GM12878 (cell line): ENCODE measurements around the gene CHAD. TPM values are rescaled to one million over a fixed set of nuclear protein-coding genes. Genes with fewer than 3 reads are reported as not detected.

ENCODE experiments used
- ATAC-seq: fragments of 200-7000 bp; cut with Tn5 transposase; 3 replicates; pipeline ENCODE4 v1.9.1; 2020; ENCODE audit warnings: mild to moderate bottlenecking, moderate library complexity
- BruUV-seq: library from RNA; stranded (reverse); fragments of 400-500 nt; replicated peaks from 2 replicates; lab custom pipeline; 2021; lab: Mats Ljungman, UMichigan
- CTCF ChIA-PET: fragments of 300-600 bp; sonication (Branson Sonifier 250); formaldehyde crosslinking; extraction: SDS; loops from one replicate; lab custom pipeline; 2021; ENCODE audit warnings: inconsistent platforms; lab: Yijun Ruan, JAX
- POLR2A ChIA-PET: fragments of 350-600 bp; formaldehyde crosslinking; extraction: SDS; loops from one replicate; lab custom pipeline; 2021; ENCODE audit warnings: inconsistent platforms; lab: Charles Lee
- RAD21 ChIA-PET: fragments of 300-600 bp; sonication (Branson Sonifier 250); formaldehyde crosslinking; loops from one replicate; lab custom pipeline; 2023; ENCODE audit warnings: antibody characterized with exemption; ENCODE audit not compliant: unreplicated experiment; lab: Charles Lee
- SMC1A ChIA-PET: fragments of 300-600 bp; sonication (Branson Sonifier 250); formaldehyde crosslinking; loops from one replicate; lab custom pipeline; 2023; ENCODE audit not compliant: unreplicated experiment, uncharacterized antibody; lab: Charles Lee
- DNase-seq: peaks from one replicate; pipeline ENCODE4 v3.0.0-alpha.2; 2011; ENCODE audit warnings: low read depth, low spot score
- FAIRE-seq: peaks from 3 replicates; lab custom pipeline; 2011; peaks lifted over from hg19 to GRCh38; lab: Jason Lieb, UNC
- H2AFZ ChIP-seq: 2 replicates; pipeline ENCODE4 v1.6.0; 2011; ENCODE audit warnings: low read depth, low read length, control low read depth; ENCODE audit not compliant: control insufficient read depth
- H3K27ac ChIP-seq: 2 replicates; pipeline ENCODE4 v1.5.1; 2011; ENCODE audit warnings: control low read depth; ENCODE audit not compliant: control insufficient read depth, insufficient read depth
- H3K27me3 ChIP-seq, 2 experiments: replicated peaks in 1 of 2; 2 replicates each; pipeline versions ENCODE4 v1.6.0 to v1.6.1; 2011; ENCODE audit warnings: low read length in 1 of 2; ENCODE audit not compliant: control insufficient read depth in 2 of 2, insufficient read depth in 2 of 2
- H3K36me3 ChIP-seq, 2 experiments: 2 replicates each; pipeline ENCODE4 v1.5.1; 2011; ENCODE audit warnings: low read length in 1 of 2; ENCODE audit not compliant: control insufficient read depth in 2 of 2, insufficient read depth in 2 of 2
- H3K4me1 ChIP-seq: 2 replicates; pipeline ENCODE4 v1.6.1; 2011; ENCODE audit warnings: mild to moderate bottlenecking, low read length, moderate library complexity, mixed read lengths; ENCODE audit not compliant: control insufficient read depth, insufficient read depth
- H3K4me2 ChIP-seq: 2 replicates; pipeline ENCODE4 v1.6.0; 2011; ENCODE audit warnings: control low read depth; ENCODE audit not compliant: control insufficient read depth, insufficient read depth
- H3K4me3 ChIP-seq: fragments of 200-600 bp; sonication (generic); 2 replicates; pipeline ENCODE4 v1.5.1; 2016
- H3K79me2 ChIP-seq: 2 replicates; pipeline ENCODE4 v1.6.0; 2011; ENCODE audit warnings: low read length; ENCODE audit not compliant: control insufficient read depth, insufficient read depth
- H3K9ac ChIP-seq: 2 replicates; pipeline ENCODE4 v1.8.0; 2011; ENCODE audit warnings: low read length, control low read depth, mixed read lengths; ENCODE audit not compliant: control insufficient read depth, insufficient read depth
- H3K9me3 ChIP-seq: replicated peaks from 3 replicates; pipeline ENCODE4 v1.5.1; 2011; ENCODE audit warnings: mild to moderate bottlenecking, low read length; ENCODE audit not compliant: control insufficient read depth, insufficient read depth
- H4K20me1 ChIP-seq: 2 replicates; pipeline ENCODE4 v1.6.0; 2011; ENCODE audit not compliant: control insufficient read depth, insufficient read depth
- BHLHE40 ChIP-seq, 2 experiments: fragments of 450-650 bp in 1 of 2; IDR thresholded peaks; 2 replicates each; pipeline ENCODE4 v1.6.1; 2011 to 2017; ENCODE audit warnings: low read depth in 2 of 2, borderline replicate concordance in 1 of 2, improper control_type of control experiment in 1 of 2, low read length in 1 of 2, mild to moderate bottlenecking in 1 of 2
- CHD2 ChIP-seq: IDR thresholded peaks from 2 replicates; pipeline ENCODE4 v1.6.1; 2011; ENCODE audit warnings: low read depth, low read length, improper control_type of control experiment, borderline replicate concordance
- DPF2 ChIP-seq: fragments of 450-650 bp; IDR thresholded peaks from 2 replicates; pipeline ENCODE4 v1.6.1; 2017; ENCODE audit warnings: mild to moderate bottlenecking
- ESRRA ChIP-seq: IDR thresholded peaks from 2 replicates; pipeline ENCODE4 v1.6.1; 2012; ENCODE audit warnings: mild to moderate bottlenecking, low read length, improper control_type of control experiment
- FOS ChIP-seq: IDR thresholded peaks from 3 replicates; pipeline ENCODE4 v1.6.1; 2011; ENCODE audit warnings: borderline replicate concordance; ENCODE audit not compliant: insufficient read length; ENCODE audit errors: extremely low read depth
- HDGF ChIP-seq: fragments of 450-650 bp; IDR thresholded peaks from 2 replicates; pipeline ENCODE4 v1.6.1; 2016; ENCODE audit warnings: antibody characterized with exemption
- KDM1A ChIP-seq: fragments of 200-600 bp; sonication (generic); IDR thresholded peaks from 2 replicates; pipeline ENCODE4 v1.6.1; 2016; ENCODE audit warnings: borderline replicate concordance
- LARP7 ChIP-seq: fragments of 450-650 bp; IDR thresholded peaks from 2 replicates; pipeline ENCODE4 v1.6.1; 2017; ENCODE audit warnings: mild to moderate bottlenecking
- NR2F1 ChIP-seq: fragments of 450-650 bp; conservative IDR thresholded peaks from 2 replicates; pipeline ENCODE4 v1.6.1; 2017; ENCODE audit warnings: mild to moderate bottlenecking
- PML ChIP-seq: IDR thresholded peaks from 2 replicates; pipeline ENCODE4 v1.6.1; 2012; ENCODE audit warnings: low read length, inconsistent platforms
- POLR2A ChIP-seq: IDR thresholded peaks from 2 replicates; pipeline ENCODE4 v1.6.1; 2011; ENCODE audit warnings: low read depth, mild to moderate bottlenecking, low read length
- RELA ChIP-seq: fragments of 450-650 bp; IDR thresholded peaks from 2 replicates; pipeline ENCODE4 v1.8.0; 2014; ENCODE audit warnings: borderline replicate concordance; ENCODE audit not compliant: partially characterized antibody
- TAF1 ChIP-seq: IDR thresholded peaks from 2 replicates; pipeline ENCODE4 v1.6.1; 2011; ENCODE audit warnings: mild to moderate bottlenecking, low read depth, low read length, borderline replicate concordance
- TCF3 ChIP-seq: IDR thresholded peaks from 2 replicates; pipeline ENCODE4 v1.6.1; 2012; ENCODE audit warnings: low read depth, mild to moderate bottlenecking, low read length, borderline replicate concordance; ENCODE audit not compliant: insufficient read depth
- WRNIP1 ChIP-seq: IDR thresholded peaks from 2 replicates; pipeline ENCODE4 v1.6.1; 2011; ENCODE audit warnings: low read depth, low read length, improper control_type of control experiment, borderline replicate concordance
- WGBS: methylation state at CpG from one replicate; pipeline ENCODE4 v1.1.6; 2016; ENCODE audit warnings: low lambda C conversion rate; ENCODE audit not compliant: insufficient replicate concordance, insufficient coverage; ENCODE audit errors: missing lambda C conversion rate; 5-methylcytosine and 5-hydroxymethylcytosine counted together
- in situ Hi-C: fragments of 300-500 bp; cut with MboI; formaldehyde crosslinking; loops from 9 replicates; pipeline ENCODE4 v1.14.3; 2018; ENCODE audit warnings: mixed read lengths
- intact Hi-C: fragments of 100-400 bp; cut with micrococcal nuclease; formaldehyde crosslinking; loops from one replicate; pipeline ENCODE4 v1.14.2; 2022; ENCODE audit not compliant: unreplicated experiment
- polyA plus RNA-seq, 11 experiments: library from polyadenylated mRNA; depleted of rRNA in 4 of 11; unstranded in 6 of 11; stranded (reverse) in 5 of 11; fragments of >200 nt; fragmentation: Nextera tagmentation in 4 of 11; fragmentation: Illumina TruSeq in 1 of 11; extraction: Ambion mirVana in 4 of 11; extraction: Trizol in 1 of 11; gene quantifications; 1 replicate in 1 of 11; 2 replicates in 10 of 11; pipeline versions ENCODE4 v1.2.1 to v1.2.3, GENCODE V29; 2011 to 2016; ENCODE audit warnings: inconsistent platforms in 2 of 11, missing spikeins in 2 of 11, low read depth in 1 of 11
- total RNA-seq, 4 experiments: library from RNA; depleted of rRNA in 3 of 4; stranded (reverse); fragments of >200 nt in 3 of 4; fragmentation: Illumina TruSeq in 1 of 4; extraction: Trizol in 1 of 4; gene quantifications; 2 replicates each; pipeline versions ENCODE4 v1.2.1 to v1.2.3, GENCODE V29; 2013 to 2021
- TF ChIP-seq, protein P1 (sequence below): fragments of 450-650 bp; conservative IDR thresholded peaks from 2 replicates; pipeline ENCODE4 v1.6.1; 2017; ENCODE audit warnings: mild to moderate bottlenecking, moderate library complexity
- TF ChIP-seq, protein P2 (sequence below): IDR thresholded peaks from 2 replicates; pipeline ENCODE4 v1.6.1; 2011; ENCODE audit warnings: borderline replicate concordance, low read depth, mild to moderate bottlenecking, moderate library complexity, mixed read lengths, low read length; ENCODE audit not compliant: insufficient read depth; ENCODE audit errors: extremely low read length
- TF ChIP-seq, protein P3 (sequence below): IDR thresholded peaks from 2 replicates; pipeline ENCODE4 v1.6.1; 2011; ENCODE audit warnings: low read depth, mild to moderate bottlenecking, low read length, moderate library complexity, borderline replicate concordance; ENCODE audit errors: extremely low read depth
- TF ChIP-seq, protein P4 (sequence below): IDR thresholded peaks from 2 replicates; pipeline ENCODE4 v1.6.1; 2011; ENCODE audit warnings: low read depth, low read length, improper control_type of control experiment, borderline replicate concordance

Gene CHAD
- total and polyA plus RNA-seq, 10 of the 15 experiments (the other 5 are each of a cell fraction or from before 2014, with no cell fraction given) = 0.06 TPM; not detected in 9

DNA sequence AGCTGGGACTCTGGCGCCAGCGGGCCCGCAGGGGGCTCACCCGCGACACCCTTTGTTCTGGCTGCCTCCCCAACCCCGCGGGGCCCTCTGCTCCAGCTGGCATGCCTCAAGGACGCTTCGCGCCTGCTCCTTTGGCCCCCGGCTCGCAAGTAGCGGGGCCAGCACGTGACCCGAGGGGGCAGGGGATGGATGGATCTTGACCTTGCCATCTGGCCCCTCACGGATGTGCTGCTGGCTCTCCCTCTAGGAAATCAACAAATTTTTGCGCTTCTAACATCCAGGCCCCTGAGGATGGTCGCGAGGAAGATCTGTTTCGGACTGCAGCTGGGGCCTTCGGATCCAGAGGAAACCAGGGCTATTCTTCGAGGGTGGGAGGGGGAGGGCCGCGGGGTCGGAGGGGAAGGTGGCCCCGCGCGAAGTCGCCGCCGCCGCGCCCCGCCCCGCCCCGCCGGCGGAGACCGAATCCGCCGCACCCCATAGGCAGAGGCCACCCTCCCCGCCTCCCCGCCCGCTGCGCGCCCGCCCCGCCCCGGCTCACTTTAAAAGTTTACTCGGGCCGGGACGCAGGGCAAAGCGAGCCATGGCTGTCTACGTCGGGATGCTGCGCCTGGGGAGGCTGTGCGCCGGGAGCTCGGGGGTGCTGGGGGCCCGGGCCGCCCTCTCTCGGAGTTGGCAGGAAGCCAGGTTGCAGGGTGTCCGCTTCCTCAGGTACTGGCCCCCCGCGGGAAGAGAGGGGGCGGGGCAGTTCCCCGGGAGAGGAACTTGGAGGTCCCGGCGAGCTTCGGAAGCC lies 42.8 kb downstream of the CHAD start, which contains the start of gene ACSF2:
ACSF2 (plus strand) TSS at position 537 of the 790 bp plus-strand sequence; CDS start at position 581, 44 bp downstream.
- H3K36me3 ChIP-seq = no peaks in the 10 kb centered on the region
- BruUV-seq = no TSS peak
- peak within 1 kb of the TSS; percentile 95 for H2AFZ ChIP-seq
- no peaks in the 10 kb centered on the region for H3K9me3 ChIP-seq
- no peak for FAIRE-seq
- intact Hi-C loops = loop anchor here (2.0 kb wide), 1 partner anchor 29 kb away; the partner anchor contains the start of gene LRRC59
- peaks cover 6% of the 10 kb centered on the region for H3K79me2 ChIP-seq
- peaks cover 26% of the 10 kb centered on the region for H3K4me1 ChIP-seq
- ChIA-PET SMC1A (interaction anchor here (0.8 kb wide), 1 partner anchor 27 kb away, joined by 3 read pairs; no protein-coding TSS in a partner anchor), CTCF (interaction anchor here (0.6 to 4.5 kb wide), 8 partner anchors 10 to 57 kb away, joined by 3 to 45 read pairs (median 6); partner anchors contain the start of genes LRRC59 and RSAD1), RAD21 (interaction anchor here (1.3 to 3.2 kb wide), 3 partner anchors 28 to 64 kb away, joined by 4 to 20 read pairs (median 4); partner anchors contain the start of genes LRRC59 and RSAD1), POLR2A (interaction anchor here (0.6 to 3.0 kb wide), 3 partner anchors 29 to 723 kb away, joined by 3 to 17 read pairs (median 3); partner anchors contain the start of gene LRRC59)
- in situ Hi-C loops = no loop called here
- H3K4me2 ChIP-seq = peak within 1 kb of the TSS; percentile 100
- H3K9ac ChIP-seq = peak within 1 kb of the TSS; percentile 86
- H4K20me1 ChIP-seq = no peaks in the 10 kb centered on the region
- ATAC-seq = peak; percentile 88
- H3K27me3 ChIP-seq = no peaks in the 10 kb centered on the region
- DNase-seq = no peak
- 2% methylated on average over 39 of the region's 70 CpGs for WGBS
- H3K27ac ChIP-seq = peak within 1 kb of the TSS; percentile 74
- H3K4me3 ChIP-seq = peak within 1 kb of the TSS; percentile 84
- TF ChIP-seq, protein P1, sequence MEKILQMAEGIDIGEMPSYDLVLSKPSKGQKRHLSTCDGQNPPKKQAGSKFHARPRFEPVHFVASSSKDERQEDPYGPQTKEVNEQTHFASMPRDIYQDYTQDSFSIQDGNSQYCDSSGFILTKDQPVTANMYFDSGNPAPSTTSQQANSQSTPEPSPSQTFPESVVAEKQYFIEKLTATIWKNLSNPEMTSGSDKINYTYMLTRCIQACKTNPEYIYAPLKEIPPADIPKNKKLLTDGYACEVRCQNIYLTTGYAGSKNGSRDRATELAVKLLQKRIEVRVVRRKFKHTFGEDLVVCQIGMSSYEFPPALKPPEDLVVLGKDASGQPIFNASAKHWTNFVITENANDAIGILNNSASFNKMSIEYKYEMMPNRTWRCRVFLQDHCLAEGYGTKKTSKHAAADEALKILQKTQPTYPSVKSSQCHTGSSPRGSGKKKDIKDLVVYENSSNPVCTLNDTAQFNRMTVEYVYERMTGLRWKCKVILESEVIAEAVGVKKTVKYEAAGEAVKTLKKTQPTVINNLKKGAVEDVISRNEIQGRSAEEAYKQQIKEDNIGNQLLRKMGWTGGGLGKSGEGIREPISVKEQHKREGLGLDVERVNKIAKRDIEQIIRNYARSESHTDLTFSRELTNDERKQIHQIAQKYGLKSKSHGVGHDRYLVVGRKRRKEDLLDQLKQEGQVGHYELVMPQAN = peak; percentile 73; the same call in 1 of the 2 replicates
- peak; percentile 36; the same call in 1 of the 2 replicates for TF ChIP-seq CHD2
- TF ChIP-seq, protein P2, sequence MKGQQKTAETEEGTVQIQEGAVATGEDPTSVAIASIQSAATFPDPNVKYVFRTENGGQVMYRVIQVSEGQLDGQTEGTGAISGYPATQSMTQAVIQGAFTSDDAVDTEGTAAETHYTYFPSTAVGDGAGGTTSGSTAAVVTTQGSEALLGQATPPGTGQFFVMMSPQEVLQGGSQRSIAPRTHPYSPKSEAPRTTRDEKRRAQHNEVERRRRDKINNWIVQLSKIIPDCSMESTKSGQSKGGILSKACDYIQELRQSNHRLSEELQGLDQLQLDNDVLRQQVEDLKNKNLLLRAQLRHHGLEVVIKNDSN = peak; percentile 86
- peak; percentile 35; the same call in 1 of the 2 replicates for TF ChIP-seq DPF2
- no peak; the same call in 1 of the 2 replicates for TF ChIP-seq TAF1
- TF ChIP-seq ESRRA = 0 out of 2 replicates have a peak, but pooled peaks have one; percentile 4
- TF ChIP-seq NR2F1 = peak; percentile 67
- TF ChIP-seq KDM1A = no peak
- peak; percentile 76 to 91; a peak in 3 of 4 replicates for TF ChIP-seq BHLHE40 (IDR thresholded peaks at IDR 0.05; ENCODE audit: borderline replicate concordance in 1 of 2, low read depth in 2 of 2, low read length in 1 of 2)
- no peak for TF ChIP-seq FOS
- TF ChIP-seq, protein P3, sequence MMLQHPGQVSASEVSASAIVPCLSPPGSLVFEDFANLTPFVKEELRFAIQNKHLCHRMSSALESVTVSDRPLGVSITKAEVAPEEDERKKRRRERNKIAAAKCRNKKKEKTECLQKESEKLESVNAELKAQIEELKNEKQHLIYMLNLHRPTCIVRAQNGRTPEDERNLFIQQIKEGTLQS = peak; percentile 37; the same call in 1 of the 2 replicates
- TF ChIP-seq WRNIP1 = no peak
- TF ChIP-seq, protein P4, sequence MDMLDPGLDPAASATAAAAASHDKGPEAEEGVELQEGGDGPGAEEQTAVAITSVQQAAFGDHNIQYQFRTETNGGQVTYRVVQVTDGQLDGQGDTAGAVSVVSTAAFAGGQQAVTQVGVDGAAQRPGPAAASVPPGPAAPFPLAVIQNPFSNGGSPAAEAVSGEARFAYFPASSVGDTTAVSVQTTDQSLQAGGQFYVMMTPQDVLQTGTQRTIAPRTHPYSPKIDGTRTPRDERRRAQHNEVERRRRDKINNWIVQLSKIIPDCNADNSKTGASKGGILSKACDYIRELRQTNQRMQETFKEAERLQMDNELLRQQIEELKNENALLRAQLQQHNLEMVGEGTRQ = peak; percentile 37; the same call in 1 of the 2 replicates
- TF ChIP-seq LARP7 = no peak
- no peak for TF ChIP-seq PML
- TF ChIP-seq POLR2A = peak; percentile 80
- TF ChIP-seq RELA = no peak
- 0 out of 2 replicates have a peak, but pooled peaks have one; percentile 22 for TF ChIP-seq TCF3
- TF ChIP-seq HDGF = no peak
